GM12872 (cell line): ENCODE results near the gene CXorf49.

Source experiments
- TF ChIP-seq, protein P1 (sequence below): IDR thresholded peaks from 3 replicates; pipeline ENCODE4 v1.5.1; 2011; ENCODE audit warnings: low read depth, mild to moderate bottlenecking, low read length, moderate library complexity; ENCODE audit not compliant: insufficient read depth

CXorf49 gene

DNA sequence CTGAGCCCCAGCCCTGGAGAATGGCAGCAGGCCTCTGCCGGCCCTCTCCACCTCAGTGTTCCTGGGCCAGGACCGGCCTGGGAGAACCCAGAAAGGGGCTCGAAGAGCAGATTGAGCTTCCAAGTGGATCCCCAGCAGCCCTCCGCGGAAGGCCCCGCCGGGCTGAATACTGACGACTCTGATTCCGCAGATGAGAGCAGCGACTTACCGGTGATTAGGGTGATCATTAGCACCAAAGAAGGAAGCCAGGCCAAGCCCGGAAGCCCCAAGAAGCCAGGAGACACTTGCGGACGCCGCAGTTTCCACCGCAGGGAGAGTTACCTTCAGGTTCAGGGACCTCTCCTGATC is 49.9 kb downstream of the CXorf49 start:
- TF ChIP-seq, protein P1, sequence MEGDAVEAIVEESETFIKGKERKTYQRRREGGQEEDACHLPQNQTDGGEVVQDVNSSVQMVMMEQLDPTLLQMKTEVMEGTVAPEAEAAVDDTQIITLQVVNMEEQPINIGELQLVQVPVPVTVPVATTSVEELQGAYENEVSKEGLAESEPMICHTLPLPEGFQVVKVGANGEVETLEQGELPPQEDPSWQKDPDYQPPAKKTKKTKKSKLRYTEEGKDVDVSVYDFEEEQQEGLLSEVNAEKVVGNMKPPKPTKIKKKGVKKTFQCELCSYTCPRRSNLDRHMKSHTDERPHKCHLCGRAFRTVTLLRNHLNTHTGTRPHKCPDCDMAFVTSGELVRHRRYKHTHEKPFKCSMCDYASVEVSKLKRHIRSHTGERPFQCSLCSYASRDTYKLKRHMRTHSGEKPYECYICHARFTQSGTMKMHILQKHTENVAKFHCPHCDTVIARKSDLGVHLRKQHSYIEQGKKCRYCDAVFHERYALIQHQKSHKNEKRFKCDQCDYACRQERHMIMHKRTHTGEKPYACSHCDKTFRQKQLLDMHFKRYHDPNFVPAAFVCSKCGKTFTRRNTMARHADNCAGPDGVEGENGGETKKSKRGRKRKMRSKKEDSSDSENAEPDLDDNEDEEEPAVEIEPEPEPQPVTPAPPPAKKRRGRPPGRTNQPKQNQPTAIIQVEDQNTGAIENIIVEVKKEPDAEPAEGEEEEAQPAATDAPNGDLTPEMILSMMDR: no peak

DNA sequence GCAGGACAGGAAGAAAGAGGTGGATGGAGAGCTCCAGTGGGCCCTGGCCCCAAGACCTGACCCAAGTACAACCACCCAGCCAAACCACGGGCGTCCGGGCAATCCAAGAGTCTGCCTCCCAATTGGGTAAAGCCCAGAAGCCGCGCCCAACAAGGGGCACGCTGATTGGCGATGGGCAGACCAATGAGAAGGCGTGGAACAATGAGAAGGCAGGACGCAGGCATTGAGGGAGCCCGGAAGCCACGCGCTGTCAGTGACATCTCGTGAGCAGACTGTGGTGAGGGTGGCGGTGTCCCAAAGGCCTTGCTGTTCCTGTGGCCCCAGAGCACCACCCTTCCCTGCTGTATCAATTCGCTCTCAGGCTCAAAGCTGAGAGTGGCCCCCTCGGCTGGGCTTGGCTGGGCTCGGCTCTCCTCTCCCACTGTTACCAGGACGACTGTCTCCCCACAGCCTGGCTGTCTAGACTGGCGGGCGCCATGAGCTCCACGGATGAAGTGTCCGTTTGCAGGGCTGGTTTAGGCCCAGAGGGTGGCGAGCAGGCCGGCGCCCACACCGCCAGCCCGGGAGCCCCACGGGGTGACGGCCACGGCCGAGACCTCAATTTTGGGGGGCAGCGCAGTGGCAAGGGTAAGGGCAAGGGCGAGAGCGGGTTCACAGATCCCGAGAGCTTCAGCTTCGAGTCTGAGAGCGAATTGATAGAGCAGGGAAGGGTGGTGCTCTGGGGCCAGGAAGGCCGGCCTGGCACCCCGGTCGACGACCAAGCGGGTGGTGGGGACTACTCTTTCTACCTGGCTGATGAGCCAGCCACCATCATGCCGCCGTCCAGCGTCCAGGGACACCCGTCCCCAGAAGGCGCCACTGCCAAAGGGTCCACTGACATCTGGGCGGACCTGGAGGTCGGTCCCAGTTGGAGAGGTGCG is 50.5 kb downstream of the CXorf49 start, which contains the start of gene LOC101059915:
Gene LOC101059915 (plus strand): TSS at position 219 of the 920 bp plus-strand sequence.
- TF ChIP-seq, protein P1: no peak

DNA sequence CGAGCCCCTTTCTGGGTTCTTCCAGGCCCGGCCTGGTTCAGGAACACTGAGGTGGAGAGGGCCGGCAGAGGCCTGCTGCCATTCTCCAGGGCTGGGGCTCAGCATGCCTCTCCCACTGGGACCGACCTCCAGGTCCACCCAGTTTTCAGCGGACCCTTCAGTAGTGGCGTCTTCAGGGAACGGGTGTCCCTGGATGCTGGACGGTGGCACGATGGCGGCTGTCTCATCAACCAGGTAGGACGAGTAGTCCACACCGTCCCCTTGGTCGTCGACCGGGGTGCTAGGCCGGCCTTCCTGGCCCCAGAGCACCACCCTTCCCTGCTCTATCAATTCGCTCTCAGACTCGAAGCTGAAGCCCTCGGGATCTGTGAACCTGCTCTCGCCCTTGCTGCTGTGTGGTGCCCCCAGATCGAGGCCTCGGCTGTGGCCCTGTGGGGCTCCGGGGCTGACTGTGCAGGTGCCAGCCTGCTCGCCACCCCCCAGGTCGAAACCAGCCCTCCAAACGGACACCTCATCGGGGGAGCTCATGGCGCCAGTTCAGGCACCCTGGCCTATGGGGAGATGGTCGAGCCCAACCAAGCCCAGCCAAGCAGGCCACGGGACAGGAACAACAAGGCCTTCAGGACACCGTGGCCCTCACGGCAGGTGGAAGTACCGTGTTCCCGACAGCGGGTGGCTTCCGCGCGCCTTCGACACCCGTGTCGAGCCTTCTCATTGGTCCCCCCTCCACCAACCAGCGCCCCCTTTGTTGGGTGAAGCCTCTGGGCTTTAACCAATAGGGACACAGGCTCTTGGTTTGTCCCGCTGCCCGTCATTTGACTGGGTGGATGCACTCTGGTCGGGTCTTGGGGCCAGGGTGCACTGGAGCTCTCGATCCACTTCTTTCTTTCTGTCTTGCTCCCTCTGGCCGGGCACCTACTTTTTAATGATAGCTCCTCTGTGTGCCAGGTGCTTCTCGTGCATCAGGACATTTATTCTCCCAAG is 51.6 kb downstream of the CXorf49 start:
- TF ChIP-seq, protein P1: no peak

DNA sequence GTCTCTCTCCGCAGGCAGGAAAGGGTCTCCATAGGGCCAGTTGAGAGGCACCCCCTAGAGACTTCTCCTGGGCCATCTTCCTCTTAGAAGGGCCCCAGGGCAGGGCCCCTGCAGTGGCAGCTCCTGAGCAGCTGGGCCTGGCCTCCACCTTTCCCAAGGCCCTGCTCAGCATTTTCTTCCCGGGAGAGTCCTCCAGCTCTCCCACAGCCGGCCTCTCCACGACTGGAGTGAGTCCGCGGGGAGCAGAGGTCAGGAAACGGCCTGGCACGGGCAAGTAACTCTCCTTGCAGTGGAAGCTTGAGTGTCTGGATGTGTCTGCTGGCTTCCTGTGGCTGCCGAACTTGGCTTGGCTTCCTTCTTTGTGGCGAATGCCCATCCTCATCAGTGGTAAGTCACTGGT is 52.3 kb downstream of the CXorf49 start:
- TF ChIP-seq, protein P1: no peak

DNA sequence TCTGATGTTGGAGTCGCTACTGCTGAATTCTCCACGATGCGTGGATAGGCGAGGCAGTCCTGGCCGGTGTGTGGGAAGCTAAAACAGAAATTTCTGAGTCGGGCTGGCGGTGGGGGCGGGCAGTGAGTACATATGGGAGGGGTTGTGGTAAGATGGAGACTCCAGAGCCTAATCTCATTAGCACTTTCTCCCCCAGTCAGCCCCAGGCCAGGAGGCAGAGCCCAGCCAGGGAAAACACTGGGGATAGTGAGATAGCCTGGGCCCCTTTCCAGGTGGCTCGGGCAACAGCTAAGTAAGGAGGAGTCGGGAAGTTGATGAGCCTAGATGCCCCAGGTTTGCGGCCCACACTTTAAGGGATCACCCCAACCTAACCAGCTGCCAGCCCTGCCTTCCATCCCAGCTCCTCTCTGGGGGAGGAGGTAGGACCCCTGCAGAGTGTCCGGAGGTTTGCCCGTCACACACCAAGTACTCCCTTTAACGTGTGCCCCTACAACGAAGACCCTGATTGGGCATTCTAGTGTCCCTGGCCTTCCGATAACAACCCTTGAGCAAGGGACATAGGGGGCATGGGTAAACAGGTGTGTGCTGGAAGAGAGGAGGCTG is 53.1 kb downstream of the CXorf49 start:
- TF ChIP-seq, protein P1: no peak
